ENCODE results near the gene NSMCE4A. TPM values are rescaled to one million over a fixed set of nuclear protein-coding genes. Genes with fewer than 3 reads are reported as not detected.
"Not testable (repeated sequence)": the region's sequence is repeated elsewhere in the genome, so short reads cannot be mapped to it uniquely, and the experiment has no call there.

The NSMCE4A gene
- polyA plus RNA-seq (133 and 138 TPM in 2 replicates), polyA minus RNA-seq (31.4 and 35.5 TPM in 2 replicates)

GRCh38 chr10:121974535-121975294, at the start of gene NSMCE4A:
Gene NSMCE4A (minus strand): TSS chr10:121975217. CDS start chr10:121975165, 52 bp downstream.
- peak within 1 kb of the TSS; percentile 70 for H3K9ac ChIP-seq (ENCODE audit: low read length)
- H3K36me3 ChIP-seq (ENCODE audit: insufficient read depth, low read length): no peaks in the 10 kb centered on the region
- H3K27ac ChIP-seq (ENCODE audit: low read length): peak within 1 kb of the TSS; percentile 59
- peaks cover 11% of the 10 kb centered on the region for H3K79me2 ChIP-seq (replicated peaks; ENCODE audit: insufficient read depth, low read length)
- H3K9me3 ChIP-seq (ENCODE audit: low read length): no peaks in the 10 kb centered on the region
- H3K9me2 ChIP-seq (ENCODE audit: insufficient read depth, low read length): no peaks in the 10 kb centered on the region
- H3K4me3 ChIP-seq (ENCODE audit: low read length): peak within 1 kb of the TSS; percentile 90
- TF ChIP-seq MXI1 (conservative IDR thresholded peaks at IDR 0.05; ENCODE audit: poor library complexity, severe bottlenecking) (peak; percentile 74), POLR2AphosphoS5 (IDR thresholded peaks at IDR 0.05) (peak; percentile 53), EZH2 (IDR thresholded peaks at IDR 0.05; ENCODE audit: borderline replicate concordance, insufficient read depth, low read length, poor library complexity, severe bottlenecking) (no peak), EP300 (conservative IDR thresholded peaks at IDR 0.05; ENCODE audit: poor library complexity, severe bottlenecking) (peak; percentile 7), REST (IDR thresholded peaks at IDR 0.05; ENCODE audit: borderline replicate concordance) (no peak), SMC3 (conservative IDR thresholded peaks at IDR 0.05; ENCODE audit: poor library complexity) (peak; percentile 44), CTCF (IDR thresholded peaks at IDR 0.05; ENCODE audit: poor library complexity, severe bottlenecking) (peak; percentile 84), RAD21 (conservative IDR thresholded peaks at IDR 0.05) (no peak), TAF1 (IDR thresholded peaks at IDR 0.05; ENCODE audit: low read depth) (no peak)
- no peaks in the 10 kb centered on the region for H3K27me3 ChIP-seq (ENCODE audit: insufficient read depth, low read depth, low read length)
- H4K20me1 ChIP-seq (ENCODE audit: insufficient read depth): no peaks in the 10 kb centered on the region
- peak within 1 kb of the TSS; percentile 56 for H2AFZ ChIP-seq (ENCODE audit: low read depth, low read length)
- H3F3A ChIP-seq (ENCODE audit: insufficient read depth, low read length, poor library complexity, severe bottlenecking): no peaks in the 10 kb centered on the region
- H3K4me2 ChIP-seq (ENCODE audit: low read length): peak within 1 kb of the TSS; percentile 88

- H3K9me2 ChIP-seq (ENCODE audit: insufficient read depth, low read length); H3K4me2 ChIP-seq (ENCODE audit: low read length); H3K36me3 ChIP-seq (ENCODE audit: insufficient read depth, low read length); H3K4me3 ChIP-seq (ENCODE audit: low read length); H3K27me3 ChIP-seq (ENCODE audit: insufficient read depth, low read depth, low read length); H3K79me2 ChIP-seq (replicated peaks; ENCODE audit: insufficient read depth, low read length); H3K9ac ChIP-seq (ENCODE audit: low read length); H3K27ac ChIP-seq (ENCODE audit: low read length); H3F3A ChIP-seq (ENCODE audit: insufficient read depth, low read length, poor library complexity, severe bottlenecking); H4K20me1 ChIP-seq (ENCODE audit: insufficient read depth); H3K9me3 ChIP-seq (ENCODE audit: low read length); H2AFZ ChIP-seq (ENCODE audit: low read depth, low read length): not testable (repeated sequence)
These were observed 48.2 kb upstream of the NSMCE4A start for GRCh38 chr10:122023257-122023656.
